Measurements from ENCODE around the gene PDE9A.
A peak's percentile ranks its signal among the peaks of the same experiment; 100 is the strongest.

PDE9A gene

DNA sequence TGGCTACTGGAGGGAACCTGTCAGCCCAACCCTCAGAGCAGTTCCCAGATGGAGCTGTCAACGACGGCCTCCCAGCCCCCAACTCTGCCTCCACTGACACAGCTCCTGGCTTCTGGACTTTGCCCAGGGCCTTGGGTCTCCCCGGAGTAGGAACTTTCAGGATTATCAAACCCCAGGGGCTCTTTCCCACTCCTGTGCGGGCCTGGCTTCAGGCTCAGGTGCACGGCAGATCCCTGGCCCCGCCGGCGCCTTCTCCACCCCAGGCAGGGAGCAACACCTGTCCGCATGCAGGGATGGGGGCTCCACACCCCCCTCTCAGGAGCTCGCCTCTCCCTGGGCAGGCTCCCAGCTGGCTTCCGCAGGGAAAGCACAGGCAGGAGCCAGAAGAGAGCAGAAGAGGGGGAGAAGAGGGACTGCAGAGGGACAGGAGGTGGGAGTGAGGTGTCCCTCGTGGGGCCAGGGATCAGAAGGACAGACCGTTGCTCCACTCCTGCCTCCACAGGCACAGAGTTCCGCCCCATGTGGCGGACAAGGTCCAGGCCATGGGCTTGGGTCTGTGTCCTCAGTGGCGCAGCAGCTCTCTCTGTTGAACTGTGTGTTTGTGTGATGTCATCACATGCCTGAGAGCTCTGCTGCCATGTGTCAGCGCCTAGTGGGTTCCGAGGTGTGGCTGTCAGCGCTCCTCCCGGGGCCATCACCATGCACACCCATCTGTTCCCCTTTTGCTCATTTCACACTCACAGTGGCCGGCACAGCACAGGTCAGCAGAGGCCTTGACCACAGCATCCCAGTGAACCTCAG, 107.7 kb downstream of the PDE9A start:
- peak; percentile 50 for DNase-seq

DNA sequence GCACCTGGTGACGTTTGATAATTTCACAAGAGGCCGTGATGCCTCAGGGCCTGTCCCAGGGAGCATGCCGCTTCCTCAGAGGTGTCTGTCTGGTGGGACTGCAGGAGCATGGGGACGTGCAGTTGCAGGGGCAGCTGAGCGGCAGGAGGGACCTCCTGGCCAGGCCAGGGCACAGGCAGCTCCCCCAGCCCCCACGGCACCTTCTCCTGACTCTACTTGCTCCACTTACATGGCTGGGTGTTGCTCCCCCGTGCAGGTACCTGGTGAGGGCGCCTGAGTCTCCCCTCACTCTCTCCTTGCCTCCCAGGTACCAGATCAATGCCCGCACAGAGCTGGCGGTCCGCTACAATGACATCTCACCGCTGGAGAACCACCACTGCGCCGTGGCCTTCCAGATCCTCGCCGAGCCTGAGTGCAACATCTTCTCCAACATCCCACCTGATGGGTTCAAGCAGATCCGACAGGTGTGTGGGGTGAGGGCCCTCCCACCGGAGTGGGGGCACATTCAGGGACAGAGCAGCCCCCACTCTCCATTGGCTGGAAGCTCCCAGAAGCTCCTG, 108.4 kb downstream of the PDE9A start:
- no peak for DNase-seq

DNA sequence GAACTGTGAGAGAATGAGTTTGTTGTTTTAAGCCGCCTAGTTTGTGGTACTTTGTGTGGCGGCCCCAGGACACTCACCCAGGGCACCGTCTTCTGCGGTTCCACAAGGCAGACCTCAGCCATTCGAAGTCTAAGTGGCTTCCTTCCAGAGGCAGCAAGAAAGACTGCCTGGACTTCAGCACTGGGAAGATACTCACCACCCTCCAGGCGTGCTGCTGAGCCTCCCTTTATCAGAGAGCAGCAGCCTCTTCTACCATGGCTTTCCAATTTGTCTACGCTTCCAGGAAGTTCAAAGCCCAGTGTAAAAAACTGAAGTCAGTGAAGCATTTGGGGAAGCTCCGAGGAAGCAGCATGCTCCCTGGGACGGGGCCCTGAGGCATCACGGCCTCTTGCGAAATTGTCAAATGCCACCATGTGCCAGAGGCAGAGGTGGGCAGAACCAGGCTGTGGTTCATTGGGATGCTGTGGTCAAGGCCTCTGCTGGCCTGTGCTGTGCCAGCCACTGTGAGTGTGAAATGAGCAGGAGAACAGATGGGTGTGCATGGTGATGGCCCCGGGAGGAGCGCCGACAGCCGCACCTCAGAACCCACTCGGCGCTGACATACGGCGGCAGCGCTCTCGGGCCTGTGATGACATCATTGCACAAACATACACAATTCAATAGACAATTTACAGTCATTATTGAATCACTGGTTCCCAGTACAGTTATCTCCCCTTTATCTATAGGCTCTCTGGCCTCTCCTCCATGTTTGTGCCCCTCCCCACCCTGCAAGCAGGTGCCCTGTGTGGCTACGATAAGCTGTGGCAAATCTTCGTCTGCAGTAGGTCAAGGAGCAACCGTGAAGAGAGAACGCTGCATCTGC, 110.4 kb downstream of the PDE9A start:
- no peak for DNase-seq

DNA sequence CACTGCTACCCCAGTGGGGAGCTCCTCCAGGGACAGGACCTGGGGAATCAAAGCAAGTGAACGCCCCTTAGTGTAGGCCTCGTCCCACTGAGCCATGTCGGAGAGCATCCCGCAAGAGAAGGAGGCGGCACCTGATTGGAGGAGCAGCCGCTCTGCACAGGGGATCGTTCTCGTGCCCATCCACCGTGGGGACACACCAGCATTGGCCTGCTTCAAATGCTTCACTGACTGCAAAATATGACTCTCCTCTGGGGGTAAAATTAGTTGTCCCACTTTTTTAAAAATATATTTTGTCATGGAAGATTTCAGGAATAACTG, 111.0 kb downstream of the PDE9A start:
- no peak for DNase-seq

DNA sequence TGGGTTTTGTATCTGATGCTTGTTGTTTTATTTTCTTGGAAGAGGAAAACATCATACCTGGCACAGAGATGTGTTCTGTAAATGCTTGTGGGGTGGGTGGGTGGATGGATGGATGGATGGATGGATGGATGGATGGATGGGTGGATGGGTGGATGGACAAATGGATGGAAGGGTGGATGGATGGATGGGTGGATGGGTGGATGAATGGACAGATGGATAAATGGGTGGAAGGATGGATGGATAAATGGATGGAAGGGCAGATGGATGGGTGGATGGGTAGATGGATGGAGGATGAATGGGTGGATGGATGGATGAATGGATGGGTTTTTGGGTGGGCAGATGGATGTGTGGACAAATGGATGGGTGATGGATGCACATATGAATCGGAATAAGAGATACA, 111.5 kb downstream of the PDE9A start:
- DNase-seq: no peak

DNA sequence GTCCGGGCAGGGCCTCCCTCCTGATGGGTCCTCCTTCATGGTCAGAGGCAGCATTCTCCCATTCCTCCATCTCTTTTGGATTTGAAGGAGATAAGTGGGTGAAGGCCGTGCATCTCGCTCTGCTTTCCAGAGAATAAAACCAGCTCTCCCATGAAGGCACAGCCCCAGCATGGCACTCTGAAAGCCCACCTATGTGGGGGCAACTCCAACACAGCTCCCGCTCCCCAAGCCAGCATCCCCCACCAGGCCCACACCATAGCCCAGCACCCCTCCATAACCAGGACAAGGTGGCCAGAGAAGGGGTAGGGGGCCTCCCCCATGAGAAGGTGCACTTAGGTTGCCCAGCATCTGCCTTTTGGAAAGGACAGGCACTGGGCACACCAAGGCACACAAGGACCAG, 112.2 kb downstream of the PDE9A start:
- DNase-seq: no peak

DNA sequence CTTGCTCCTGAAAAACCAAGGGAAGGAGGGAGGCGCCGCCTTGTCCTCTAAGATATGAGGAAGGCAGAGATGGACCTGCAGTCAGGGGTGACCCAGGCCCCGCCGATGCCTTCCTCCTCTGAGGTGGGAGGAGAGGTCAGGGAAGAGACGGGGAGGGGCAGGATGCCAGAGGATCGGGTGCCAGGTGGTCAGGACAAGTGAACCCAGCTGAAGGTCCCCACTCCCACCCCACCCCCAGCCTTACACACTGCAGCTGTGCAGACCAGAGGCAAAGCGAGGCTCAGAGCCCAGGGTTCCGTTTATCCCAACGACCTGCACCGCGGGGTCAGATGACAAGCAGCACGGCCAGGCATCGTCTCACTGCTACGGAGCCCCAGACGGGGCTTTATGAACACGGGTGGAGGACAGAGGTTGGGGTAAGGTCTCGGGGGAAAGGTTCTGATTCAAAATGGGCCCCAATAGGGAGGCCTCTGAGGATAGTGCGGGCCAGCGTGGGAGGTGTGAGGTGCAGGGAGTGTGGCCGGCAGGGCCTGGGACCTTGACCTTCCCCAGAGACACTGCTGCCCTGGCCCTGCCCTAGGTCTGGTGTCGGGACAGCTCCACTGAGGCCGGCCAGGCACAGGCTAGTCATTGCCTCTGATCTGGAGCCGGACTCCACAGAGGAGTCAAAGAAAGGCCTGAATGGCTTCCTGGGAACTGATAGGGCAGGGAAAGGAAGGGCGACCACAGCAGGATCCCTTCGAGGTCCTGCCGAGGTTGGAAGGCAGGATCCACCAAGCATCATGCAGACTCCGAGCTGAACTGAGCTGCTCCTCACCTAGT, 113.5 kb downstream of the PDE9A start:
- no peak for DNase-seq

DNA sequence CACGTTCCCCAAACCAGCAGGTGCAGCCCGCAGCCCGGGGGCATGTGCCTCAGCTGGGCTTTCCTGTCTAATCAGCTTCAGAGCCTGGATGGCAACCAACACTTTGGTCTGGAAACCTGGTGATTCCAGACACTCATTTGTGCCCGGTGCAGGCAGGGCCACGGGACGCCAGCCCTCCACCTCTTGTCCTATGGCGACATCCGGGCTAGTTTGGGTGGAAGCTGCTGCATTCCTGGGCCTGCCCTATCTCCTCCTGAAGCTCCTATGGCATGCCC, 114.1 kb downstream of the PDE9A start:
- no peak for DNase-seq

DNA sequence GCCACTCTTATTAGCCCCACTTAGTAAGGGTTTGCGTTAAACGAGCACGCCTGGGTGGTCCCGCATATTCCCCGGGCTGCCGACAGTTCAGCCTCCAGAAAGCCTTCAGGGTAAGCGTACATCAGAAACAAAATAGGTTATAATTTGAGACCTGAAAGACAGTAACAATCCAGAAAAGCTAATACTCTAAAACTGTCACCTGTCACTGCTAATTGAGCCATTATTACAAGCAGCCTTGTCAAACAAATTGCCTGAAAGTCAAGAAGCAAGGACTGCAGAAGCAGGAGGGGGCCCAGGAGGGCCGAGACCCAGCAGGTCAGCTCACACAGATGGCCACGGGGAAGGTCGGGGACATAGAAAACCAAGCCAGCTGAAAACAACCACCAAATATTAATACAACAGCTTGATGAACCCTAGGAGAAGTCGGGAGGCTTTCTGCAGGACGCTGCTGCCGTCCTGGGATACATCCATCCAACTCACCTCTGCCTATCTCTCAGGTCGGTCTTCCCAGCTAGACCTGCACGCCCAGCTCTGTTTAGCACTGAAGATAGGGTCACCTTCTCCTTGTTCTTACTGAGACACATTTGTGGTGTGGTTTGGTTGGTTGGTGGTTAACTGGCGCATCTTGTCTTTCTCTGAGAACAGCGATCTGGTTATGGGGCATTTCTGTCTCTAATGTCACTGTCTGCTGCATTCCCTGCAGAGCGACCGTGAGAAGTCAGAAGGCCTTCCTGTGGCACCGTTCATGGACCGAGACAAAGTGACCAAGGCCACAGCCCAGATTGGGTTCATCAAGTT, 115.1 kb downstream of the PDE9A start:
- DNase-seq: no peak

DNA sequence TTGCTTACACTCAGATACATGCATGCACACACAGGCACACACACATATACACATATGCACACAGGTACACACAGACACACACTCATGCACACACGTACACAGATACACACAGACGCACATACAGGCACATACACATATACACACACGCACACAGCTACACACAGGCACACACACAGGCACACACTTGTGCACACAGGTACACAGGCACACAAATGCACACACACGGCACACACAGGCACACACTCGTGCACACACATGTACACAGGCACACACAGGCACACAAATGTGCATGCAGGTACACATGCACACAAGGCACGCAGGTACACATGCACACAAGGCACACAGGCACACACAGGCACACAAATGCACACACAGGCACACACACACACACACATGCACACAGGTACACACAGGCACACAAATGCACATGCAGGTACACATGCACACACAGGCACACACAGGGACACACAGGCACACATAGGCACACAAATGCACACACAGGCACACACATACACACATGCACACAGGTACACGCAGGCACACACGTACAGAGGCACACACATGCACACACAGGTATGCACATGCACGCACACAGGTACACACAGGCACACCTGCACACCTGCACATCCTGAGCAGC, 115.9 kb downstream of the PDE9A start:
- DNase-seq: no peak

DNA sequence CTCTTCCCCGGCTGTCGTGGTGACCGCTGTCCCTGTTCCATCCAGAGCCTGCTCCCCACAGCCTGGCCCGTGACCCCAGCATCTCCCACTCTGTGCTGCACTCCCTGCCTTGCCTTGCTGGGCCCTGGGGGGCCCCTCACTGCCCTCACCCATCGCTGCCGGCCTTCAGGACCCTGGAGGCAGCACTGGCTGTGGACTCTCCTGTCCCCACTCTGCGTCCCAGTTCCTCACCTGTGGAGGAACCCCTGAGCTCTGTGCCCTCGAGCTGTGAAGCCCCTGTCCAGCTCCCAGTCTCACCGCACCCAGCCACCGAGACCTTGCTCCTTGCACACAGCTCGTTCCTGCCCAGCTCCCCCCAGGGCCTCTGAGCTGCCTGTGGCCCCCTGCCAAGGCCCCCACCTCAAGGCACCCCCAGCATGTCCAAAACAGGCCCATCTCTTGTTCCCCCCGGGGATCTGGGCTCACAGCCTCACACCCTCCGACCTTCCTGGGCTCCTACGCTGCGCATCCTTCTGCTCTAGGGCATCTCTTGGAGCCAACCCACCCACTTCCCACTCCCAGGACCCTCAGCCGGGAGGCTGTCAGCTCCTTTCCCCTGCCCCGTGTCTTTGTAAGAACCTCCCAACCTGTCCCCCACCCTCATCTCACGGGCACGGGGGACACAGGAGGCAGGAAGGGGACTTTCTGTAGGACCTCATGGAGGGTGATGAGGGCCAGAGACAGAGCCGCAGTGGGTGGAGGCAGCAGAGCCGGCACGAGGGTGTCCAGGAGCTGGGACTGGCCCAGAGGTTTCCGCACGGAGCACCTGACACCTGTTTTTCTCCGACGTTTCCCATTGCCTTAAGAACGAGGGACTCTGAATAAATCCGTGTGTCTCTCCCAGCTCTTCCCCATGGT, 116.6 kb downstream of the PDE9A start:
- no peak for DNase-seq

DNA sequence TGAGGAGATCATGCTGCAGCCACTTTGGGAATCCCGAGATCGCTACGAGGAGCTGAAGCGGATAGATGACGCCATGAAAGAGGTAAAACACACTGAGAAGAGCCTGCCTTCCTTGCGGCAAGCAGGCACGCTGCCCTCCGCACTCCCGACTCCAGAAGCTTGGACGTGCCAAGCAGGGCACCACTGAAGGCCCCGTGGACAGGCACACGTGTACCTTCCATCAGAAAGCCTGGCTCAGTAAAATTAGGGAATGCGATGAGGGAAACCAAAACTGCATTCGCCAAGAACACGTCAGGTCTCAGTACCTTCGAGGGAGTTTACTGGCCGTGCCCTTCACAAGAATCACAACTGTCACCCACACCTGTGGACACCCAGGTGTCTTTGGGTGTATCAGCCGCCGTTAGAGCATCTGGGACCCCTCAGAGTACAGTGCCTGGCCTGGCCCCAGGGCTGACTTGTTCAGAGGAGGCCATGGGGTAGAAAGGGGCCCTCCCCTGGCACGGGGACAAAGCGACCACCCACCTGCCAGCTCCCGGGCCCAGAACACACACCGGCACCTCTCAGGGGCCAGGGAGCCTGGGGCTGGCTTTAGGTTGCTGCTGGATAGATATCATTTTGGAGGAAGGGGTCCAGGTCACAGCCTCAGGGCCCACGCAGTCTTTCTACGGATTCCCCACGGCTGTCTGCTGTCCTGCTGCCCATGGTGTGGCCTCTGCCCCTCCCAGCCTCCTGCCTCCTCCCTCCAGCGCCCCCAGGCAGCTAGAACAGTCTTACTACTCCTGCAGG, 117.5 kb downstream of the PDE9A start:
- no peak for DNase-seq

DNA sequence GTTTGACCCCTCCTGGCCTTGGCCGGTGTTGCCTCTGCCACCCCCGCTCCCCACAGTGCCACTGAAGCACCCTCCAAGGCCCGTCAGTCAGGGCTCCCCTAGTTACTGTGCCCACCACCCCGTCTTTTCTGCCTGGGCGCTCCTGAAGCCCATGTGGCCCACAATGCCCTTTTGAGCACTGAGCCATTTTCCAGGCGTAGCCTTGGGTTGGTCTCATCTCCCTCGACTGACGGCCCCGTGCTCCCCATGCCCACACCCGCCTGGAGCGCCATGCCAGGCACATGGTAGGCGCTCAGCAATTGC, 118.0 kb downstream of the PDE9A start:
- no peak for DNase-seq

DNA sequence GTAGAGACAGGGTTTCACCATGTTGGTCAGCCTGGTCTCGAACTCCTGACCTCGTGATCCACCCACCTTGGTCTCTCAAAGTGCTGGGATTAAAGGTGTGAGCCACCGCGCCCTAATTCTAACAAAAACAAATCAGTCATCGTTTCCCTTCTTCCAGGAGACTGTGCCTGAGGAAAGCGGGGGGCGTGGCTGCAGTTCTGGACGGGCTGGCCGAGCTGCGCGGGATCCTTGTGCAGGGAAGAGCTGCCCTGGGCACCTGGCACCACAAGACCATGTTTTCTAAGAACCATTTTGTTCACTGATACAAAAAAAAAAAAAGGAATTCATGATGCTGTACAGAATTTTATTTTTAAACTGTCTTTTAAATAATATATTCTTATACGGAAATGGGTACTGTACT, 121.7 kb downstream of the PDE9A start:
- DNase-seq: no peak

DNA sequence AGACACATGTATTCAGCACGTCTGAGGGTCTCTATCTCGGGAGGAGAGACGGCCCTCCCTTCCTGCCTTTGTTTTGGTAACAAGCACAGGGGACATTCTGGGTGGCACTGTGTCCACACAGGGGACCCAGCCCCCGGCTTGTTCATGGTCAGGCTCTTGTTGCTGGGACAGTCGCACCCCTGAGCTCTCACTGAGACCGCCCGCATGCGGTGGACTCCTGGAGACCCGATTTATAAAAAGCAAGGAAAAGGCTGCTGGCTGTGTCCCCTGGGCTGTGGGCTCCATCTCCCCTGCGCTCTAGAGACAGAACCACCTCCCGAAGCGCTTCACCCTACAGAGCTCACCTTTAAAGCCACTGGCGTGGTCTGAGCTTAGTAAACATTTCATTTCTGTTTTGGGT, 122.5 kb downstream of the PDE9A start:
- no peak for DNase-seq

DNA sequence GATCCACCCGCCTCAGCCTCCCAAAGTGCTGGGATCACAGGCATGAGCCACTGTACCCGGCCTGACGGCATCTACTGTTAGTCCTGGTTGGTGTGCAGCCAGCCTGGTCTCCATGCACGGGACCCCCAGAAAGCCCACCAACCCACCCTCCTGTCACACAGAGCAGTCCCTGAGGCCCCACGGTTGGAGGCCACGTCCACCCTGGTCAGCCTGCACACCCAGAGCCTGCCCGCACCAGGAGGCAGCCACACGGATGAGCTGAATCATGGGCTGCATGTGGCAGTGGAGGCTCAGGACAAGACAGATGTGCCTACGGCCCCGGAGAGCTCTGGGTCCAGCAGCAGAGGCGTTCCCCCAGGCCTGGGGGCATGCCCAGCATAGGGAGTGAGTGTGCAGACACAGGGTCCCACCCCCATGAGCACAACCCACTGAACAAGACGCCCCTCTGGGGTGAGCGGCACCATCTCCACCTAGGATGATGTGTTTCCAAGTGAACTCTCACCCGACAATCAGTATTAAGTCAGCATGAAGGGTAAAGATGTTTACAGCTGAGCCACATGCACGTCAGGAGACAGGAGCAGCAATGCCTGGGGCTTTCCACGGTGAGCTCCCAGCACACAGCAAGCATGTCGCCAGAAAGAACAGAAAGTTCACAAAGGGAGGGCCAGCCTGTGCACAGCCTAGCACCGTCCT, 123.8 kb downstream of the PDE9A start:
- DNase-seq: no peak

DNA sequence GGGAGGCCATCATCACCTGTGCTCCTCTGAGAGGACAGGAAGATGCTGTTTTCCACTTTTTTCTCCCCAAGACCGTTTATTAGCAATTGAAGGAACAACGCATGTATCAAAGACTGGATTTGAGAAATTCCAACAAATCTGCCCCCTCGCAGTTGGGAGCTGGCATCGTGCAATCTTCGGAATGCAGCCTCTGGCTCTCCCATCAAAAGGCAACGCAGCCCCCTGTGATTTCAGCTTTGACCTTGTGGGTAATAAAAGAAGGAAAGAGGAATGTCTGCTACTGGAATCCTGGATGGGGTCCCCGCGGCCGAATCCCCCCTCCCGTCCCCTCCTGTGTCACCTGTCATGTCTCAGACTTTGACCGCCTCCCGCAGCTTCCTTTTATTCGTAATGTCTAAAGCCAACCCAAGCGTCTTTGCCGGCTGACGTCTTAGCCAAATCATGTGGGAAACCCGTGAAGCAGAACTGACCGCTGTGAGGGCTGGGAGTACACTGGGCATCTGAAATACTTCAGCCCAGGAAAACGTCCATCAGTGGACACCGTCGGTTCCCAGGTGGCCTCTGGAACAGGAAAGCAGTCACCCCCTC, 124.4 kb downstream of the PDE9A start:
- DNase-seq: no peak

DNA sequence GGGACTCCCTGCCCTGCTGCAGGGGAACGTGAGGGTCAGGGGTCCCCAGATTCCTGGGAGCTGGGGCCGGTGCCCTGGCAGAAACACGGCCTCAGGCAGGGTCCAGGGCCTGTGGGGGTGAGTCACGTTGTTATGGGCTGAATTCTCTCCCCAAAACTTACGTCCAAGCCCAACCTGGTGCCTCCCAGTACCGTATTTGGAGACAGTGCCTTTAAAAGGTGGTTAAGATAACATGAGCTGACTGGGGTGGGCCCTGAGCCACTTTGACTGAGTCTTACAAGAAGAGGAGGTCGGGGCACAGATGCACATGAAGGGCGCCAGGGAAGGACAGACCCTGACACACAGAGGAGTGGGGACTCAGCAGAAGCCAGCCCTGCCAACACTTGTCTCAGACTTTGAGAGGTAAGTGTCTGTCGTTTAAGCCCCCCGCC, 126.0 kb downstream of the PDE9A start:
- no peak for DNase-seq

DNA sequence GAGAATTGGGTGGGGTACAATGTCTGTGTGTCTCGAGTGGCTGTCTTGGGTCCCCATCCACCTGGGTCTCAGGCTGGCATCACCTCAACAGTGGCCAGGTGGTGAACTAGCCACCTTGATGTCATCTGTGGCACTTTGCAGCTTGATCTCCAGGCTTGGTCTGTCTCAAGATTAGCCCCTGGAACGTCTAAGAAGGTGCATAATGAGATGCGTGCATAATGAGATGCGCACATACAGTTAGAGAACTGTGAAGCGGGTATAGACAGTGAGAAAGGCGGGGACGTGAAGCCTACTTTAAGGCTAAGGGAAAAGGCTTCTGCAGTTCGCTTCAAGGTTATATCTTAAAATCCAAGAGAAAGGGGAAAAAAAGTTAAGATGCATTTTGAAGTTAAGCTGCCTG, 127.2 kb downstream of the PDE9A start:
- DNase-seq: no peak

Data from NCI-H2107 (cell line).